HG02938 (cell line): ENCODE measurements around the gene ATP8B1.
"Not testable (repeated sequence)": the region's sequence is repeated elsewhere in the genome, so short reads cannot be mapped to it uniquely, and the experiment has no call there.

Source experiments
- ATAC-seq: cut with Tn5 transposase; IDR thresholded peaks from one replicate; pipeline ENCODE4 v1.9.1; 2021; ENCODE audit warnings: mild to moderate bottlenecking, moderate library complexity; ENCODE audit not compliant: unreplicated experiment

Gene ATP8B1

GRCh38 chr18:57803103-57803969 is at the start of gene ATP8B1:
TSS of gene ATP8B1 (minus strand) at chr18:57803315. CDS start at chr18:57731807, 71,508 bp downstream.
- ATAC-seq = no peak

GRCh38 chr18:57850063-57850462 is 46.9 kb upstream of the ATP8B1 start:
- no peak for ATAC-seq

- not testable (repeated sequence) for ATAC-seq
Observed at GRCh38 chr18:57848374-57848773, 45.3 kb upstream of the ATP8B1 start.

- ATAC-seq = not testable (repeated sequence)
Observed at GRCh38 chr18:57847431-57847830, 44.3 kb upstream of the ATP8B1 start.

GRCh38 chr18:57846258-57846657 is 43.1 kb upstream of the ATP8B1 start:
- no peak for ATAC-seq

GRCh38 chr18:57845605-57846074 is 42.5 kb upstream of the ATP8B1 start:
- ATAC-seq = peak; percentile 43

- ATAC-seq = no peak
Observed at GRCh38 chr18:57844319-57844718, 41.2 kb upstream of the ATP8B1 start.

- no peak for ATAC-seq
Observed at GRCh38 chr18:57843386-57843785, 40.3 kb upstream of the ATP8B1 start.

GRCh38 chr18:57841568-57841967 is 38.5 kb upstream of the ATP8B1 start:
- peak; percentile 39 for ATAC-seq

GRCh38 chr18:57839942-57840381 is 36.8 kb upstream of the ATP8B1 start:
- no peak for ATAC-seq

- peak; percentile 82 for ATAC-seq
Observed at GRCh38 chr18:57837917-57838548, 34.9 kb upstream of the ATP8B1 start.

GRCh38 chr18:57836557-57836956 is 33.4 kb upstream of the ATP8B1 start:
- ATAC-seq = no peak

- no peak for ATAC-seq
Observed at GRCh38 chr18:57835904-57836303, 32.8 kb upstream of the ATP8B1 start.

GRCh38 chr18:57834616-57835015 is 31.5 kb upstream of the ATP8B1 start:
- ATAC-seq = no peak

- ATAC-seq = peak; percentile 42
Observed at GRCh38 chr18:57833441-57834101, 30.5 kb upstream of the ATP8B1 start.

- ATAC-seq = no peak
Observed at GRCh38 chr18:57832730-57833129, 29.6 kb upstream of the ATP8B1 start.

- no peak for ATAC-seq
Observed at GRCh38 chr18:57831597-57832377, 28.7 kb upstream of the ATP8B1 start.

- ATAC-seq = no peak
Observed at GRCh38 chr18:57827646-57828045, 24.5 kb upstream of the ATP8B1 start.

- no peak for ATAC-seq
Observed at GRCh38 chr18:57826252-57826651, 23.1 kb upstream of the ATP8B1 start.

- ATAC-seq = not testable (repeated sequence)
Observed at GRCh38 chr18:57820583-57820982, 17.5 kb upstream of the ATP8B1 start.
